Testis (tissue), 3 donors: ENCODE results near the gene TBX21. TPM values are rescaled to one million over a fixed set of nuclear protein-coding genes. Genes with fewer than 3 reads are reported as not detected.

ENCODE experiments used
- DNase-seq: peaks from one replicate; pipeline ENCODE4 v3.0.0-alpha.2; 2019
- H3K27ac ChIP-seq, 2 donors: fragments of 200-600 bp; sonication (generic); one replicate each; pipeline ENCODE4 v1.5.1; 2019
- H3K27me3 ChIP-seq: fragments of 200-600 bp; sonication (generic); one replicate; pipeline ENCODE4 v1.5.1; 2019
- H3K36me3 ChIP-seq: fragments of 200-600 bp; sonication (generic); one replicate; pipeline ENCODE4 v1.5.1; 2017; ENCODE audit warnings: low read depth; ENCODE audit errors: missing control alignments
- H3K4me1 ChIP-seq: fragments of 200-600 bp; sonication (generic); one replicate; pipeline ENCODE4 v1.5.1; 2019
- H3K4me3 ChIP-seq, 2 donors: fragments of 200-600 bp; sonication (generic); one replicate each; pipeline ENCODE4 v1.5.1; 2017 to 2019
- H3K9me3 ChIP-seq: fragments of 200-600 bp; sonication (generic); one replicate; pipeline ENCODE4 v1.5.1; 2017
- CTCF ChIP-seq, 3 experiments: fragments of 450-650 bp in 2 of 3; fragments of 200-600 bp in 1 of 3; sonication (generic) in 1 of 3; IDR thresholded peaks; one replicate each; pipeline ENCODE4 v1.5.1; 2016 to 2019; ENCODE audit warnings: antibody characterized with exemption in 3 of 3, mild to moderate bottlenecking in 2 of 3, moderate library complexity in 1 of 3
- POLR2A ChIP-seq: fragments of 450-650 bp; IDR thresholded peaks from one replicate; pipeline ENCODE4 v1.6.1; 2017; ENCODE audit warnings: antibody characterized with exemption, mild to moderate bottlenecking, moderate library complexity
- WGBS, 2 donors: methylation state at CpG; one replicate each; pipeline ENCODE4 v1.1.5; 2018; 5-methylcytosine and 5-hydroxymethylcytosine counted together
- intact Hi-C: fragments of 100-400 bp; cut with DNase I; formaldehyde crosslinking; loops from one replicate; pipeline ENCODE4 v1.15.1; 2023; ENCODE audit warnings: low total_unique reads
- polyA plus RNA-seq: library from polyadenylated mRNA; stranded (reverse); fragments of 350-450 nt; fragmentation: Illumina TruSeq; extraction: RNeasy Lipid Tissue Mini Kit (QIAGEN cat#74804); gene quantifications from one replicate; pipeline ENCODE4 v1.2.3, GENCODE V29; 2014; ENCODE audit warnings: low read depth, low replicate concordance; ENCODE audit not compliant: insufficient read depth
- total RNA-seq, 2 donors: library from RNA; depleted of rRNA; stranded (reverse); fragments of >200 nt; gene quantifications; one replicate each; pipeline ENCODE4 v1.2.3, GENCODE V29; 2016

Gene TBX21
- total and polyA plus RNA-seq, 3 donors from 2014 or later = 1.1 to 2.2 (median 1.8) TPM

- 74 to 80% methylated on average over 12 of the region's 12 CpGs for WGBS, 2 donors
- TF ChIP-seq POLR2A = no peak
- no peak for TF ChIP-seq CTCF (IDR thresholded peaks at IDR 0.05)
- no peaks in the 10 kb centered on the region for H3K36me3 ChIP-seq
- no peak overlapping the region for H3K4me3 ChIP-seq
- no peaks in the 10 kb centered on the region for H3K4me1 ChIP-seq
- no peak for DNase-seq
- no peaks in the 10 kb centered on the region for H3K27me3 ChIP-seq
- intact Hi-C loops = no loop called here
- no peaks in the 10 kb centered on the region for H3K9me3 ChIP-seq
- no peak overlapping the region for H3K27ac ChIP-seq
Measured at GRCh38 chr17:47726796-47727703, 6.0 kb upstream of the TBX21 start.

- no peaks in the 10 kb centered on the region for H3K36me3 ChIP-seq
- no peak overlapping the region for H3K27ac ChIP-seq
- no peaks in the 10 kb centered on the region for H3K9me3 ChIP-seq
- no peak overlapping the region for H3K4me3 ChIP-seq
- intact Hi-C loops = no loop called here
- WGBS, 2 donors = 58 to 88% methylated on average over 5 to 9 of the region's 9 CpGs
- peaks cover 1% of the 10 kb centered on the region for H3K4me1 ChIP-seq
- no peak for DNase-seq
- TF ChIP-seq POLR2A (no peak), CTCF (IDR thresholded peaks at IDR 0.05) (no peak)
- no peaks in the 10 kb centered on the region for H3K27me3 ChIP-seq
Measured at GRCh38 chr17:47727704-47728036, 5.4 kb upstream of the TBX21 start.

GRCh38 chr17:47728214-47728877, 4.7 kb upstream of the TBX21 start:
- peaks cover 4% of the 10 kb centered on the region for H3K4me1 ChIP-seq
- H3K27ac ChIP-seq = no peak overlapping the region
- no peak for DNase-seq
- H3K36me3 ChIP-seq = no peaks in the 10 kb centered on the region
- H3K9me3 ChIP-seq = no peaks in the 10 kb centered on the region
- H3K27me3 ChIP-seq = no peaks in the 10 kb centered on the region
- 84 to 90% methylated on average over 4 of the region's 4 CpGs for WGBS, 2 donors
- intact Hi-C loops = no loop called here
- no peak for TF ChIP-seq POLR2A
- TF ChIP-seq CTCF (IDR thresholded peaks at IDR 0.05) = no peak
- H3K4me3 ChIP-seq = no peak overlapping the region

DNA sequence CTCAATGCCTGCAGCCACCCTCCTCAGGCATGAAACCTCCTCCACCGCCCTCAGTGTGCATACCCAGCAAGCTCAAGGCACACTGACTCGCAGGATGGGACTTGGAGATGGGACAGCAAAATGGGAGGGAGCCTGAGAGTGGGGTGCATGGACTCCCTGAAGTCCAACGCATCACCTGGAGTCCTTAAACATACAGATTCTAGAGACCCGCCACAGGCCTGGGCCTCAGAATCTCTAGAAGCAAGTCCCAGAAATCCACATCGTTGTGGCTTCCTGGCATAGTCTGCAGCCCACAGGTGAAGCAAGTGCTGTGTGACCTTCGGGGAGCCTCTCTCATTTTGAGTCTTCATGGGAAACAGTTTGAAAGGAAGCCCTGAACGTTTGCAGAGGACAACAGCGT, 3.6 kb upstream of the TBX21 start:
- no peak overlapping the region for H3K4me3 ChIP-seq
- no peak overlapping the region for H3K27ac ChIP-seq
- H3K9me3 ChIP-seq = no peaks in the 10 kb centered on the region
- H3K36me3 ChIP-seq = no peaks in the 10 kb centered on the region
- 78 to 81% methylated on average over 6 to 8 of the region's 8 CpGs for WGBS, 2 donors
- intact Hi-C loops = no loop called here
- H3K4me1 ChIP-seq = peaks cover 4% of the 10 kb centered on the region
- no peak for DNase-seq
- no peaks in the 10 kb centered on the region for H3K27me3 ChIP-seq
- no peak for TF ChIP-seq POLR2A
- no peak for TF ChIP-seq CTCF (IDR thresholded peaks at IDR 0.05)
